GM18867 (cell line): ENCODE measurements around the gene SMG7.

Experiments
- ATAC-seq: cut with Tn5 transposase; IDR thresholded peaks from one replicate; pipeline ENCODE4 v1.9.1; 2021; ENCODE audit warnings: mild to moderate bottlenecking, moderate library complexity; ENCODE audit not compliant: unreplicated experiment

The SMG7 gene

DNA sequence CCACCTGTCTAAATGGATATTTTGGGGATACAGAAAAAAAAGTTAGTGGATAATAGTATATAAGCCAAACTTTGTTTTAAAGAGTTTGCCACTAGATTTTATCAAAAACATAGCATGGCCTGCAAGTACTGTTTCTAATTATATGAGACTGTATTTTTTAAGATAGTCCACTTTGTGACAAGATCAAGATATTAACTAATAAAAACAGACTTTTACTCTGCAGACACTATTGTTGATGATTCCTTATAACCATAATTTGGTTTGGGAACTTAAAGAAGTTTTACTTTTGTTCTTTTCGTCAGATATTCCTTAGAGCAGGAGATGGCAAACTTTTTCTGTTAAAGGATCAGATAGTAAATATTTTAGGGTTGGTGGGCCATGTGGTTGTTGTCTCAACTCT, 36.4 kb downstream of the SMG7 start:
- ATAC-seq: no peak

DNA sequence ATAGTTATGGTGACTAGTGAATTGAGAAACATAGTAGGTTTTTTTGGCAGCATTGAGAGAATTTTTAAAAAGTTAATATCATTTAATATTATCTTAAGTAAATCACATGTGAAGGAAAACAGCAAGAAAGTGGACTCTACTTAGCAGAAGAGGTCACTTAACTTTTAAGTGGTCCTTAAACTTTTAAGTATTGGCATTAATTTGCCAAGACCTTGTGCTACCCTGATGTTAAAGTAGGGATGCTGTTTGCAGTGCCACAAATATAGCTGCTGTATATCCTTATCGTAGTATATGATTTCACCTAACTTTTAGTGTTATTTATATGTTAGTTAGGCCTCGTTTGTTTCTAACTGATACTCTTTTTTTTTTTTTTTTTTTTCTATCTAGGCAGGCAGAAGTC, 40.2 kb downstream of the SMG7 start:
- ATAC-seq: no peak

GRCh38 chr1:183514235-183514634, 41.9 kb downstream of the SMG7 start:
- no peak for ATAC-seq

GRCh38 chr1:183515002-183515689, 42.8 kb downstream of the SMG7 start:
- no peak for ATAC-seq

- ATAC-seq: no peak
Observed at GRCh38 chr1:183516725-183517124, 44.4 kb downstream of the SMG7 start.

- no peak for ATAC-seq
Observed at GRCh38 chr1:183517401-183517800, 45.1 kb downstream of the SMG7 start.

DNA sequence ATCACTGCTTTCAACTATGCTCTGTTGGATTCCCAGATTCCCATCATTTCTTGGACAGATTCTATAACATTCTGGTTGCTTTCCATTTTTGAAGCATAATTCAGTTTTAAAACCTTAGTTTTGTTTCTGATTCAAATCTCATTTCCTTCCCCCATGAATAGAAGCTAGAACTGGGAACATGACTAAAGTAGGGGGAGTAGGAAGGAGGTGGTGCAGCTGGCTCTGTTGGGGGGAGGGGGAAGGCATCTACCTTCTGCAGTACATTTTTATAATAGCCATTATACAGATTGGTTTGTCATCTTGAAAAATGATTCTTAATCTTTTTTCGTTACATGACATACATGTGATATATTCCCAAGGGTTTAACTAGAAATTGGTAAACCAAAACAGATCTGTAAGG, 48.1 kb downstream of the SMG7 start:
- no peak for ATAC-seq

DNA sequence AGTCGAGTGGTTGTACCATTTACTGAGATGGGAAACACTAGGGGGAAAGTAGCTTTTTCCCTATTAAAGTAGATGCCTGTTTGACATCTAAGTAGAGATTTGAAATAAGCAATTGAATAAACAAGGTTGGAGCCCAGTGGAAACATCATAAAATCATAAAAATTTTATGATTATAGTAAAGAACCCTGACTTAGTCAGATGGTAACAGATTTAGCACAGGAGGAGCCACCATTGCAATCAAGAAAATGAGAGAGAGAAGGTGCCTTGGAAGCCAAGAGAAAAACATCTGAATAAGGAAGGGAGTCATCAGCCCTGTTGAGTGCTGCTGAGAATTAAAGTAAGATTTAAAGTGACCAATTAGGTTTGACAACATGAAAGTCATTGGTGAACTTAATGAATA, 49.8 kb downstream of the SMG7 start:
- ATAC-seq: no peak

GRCh38 chr1:183528577-183528976, 56.3 kb downstream of the SMG7 start:
- no peak for ATAC-seq

- ATAC-seq: no peak
Observed at GRCh38 chr1:183533617-183534174, 61.4 kb downstream of the SMG7 start.

GRCh38 chr1:183537405-183537804, 65.1 kb downstream of the SMG7 start:
- ATAC-seq: no peak

- peak; percentile 46 for ATAC-seq
Observed at GRCh38 chr1:183543619-183544204, 71.4 kb downstream of the SMG7 start.

GRCh38 chr1:183544598-183545297, 72.4 kb downstream of the SMG7 start:
- ATAC-seq: no peak

DNA sequence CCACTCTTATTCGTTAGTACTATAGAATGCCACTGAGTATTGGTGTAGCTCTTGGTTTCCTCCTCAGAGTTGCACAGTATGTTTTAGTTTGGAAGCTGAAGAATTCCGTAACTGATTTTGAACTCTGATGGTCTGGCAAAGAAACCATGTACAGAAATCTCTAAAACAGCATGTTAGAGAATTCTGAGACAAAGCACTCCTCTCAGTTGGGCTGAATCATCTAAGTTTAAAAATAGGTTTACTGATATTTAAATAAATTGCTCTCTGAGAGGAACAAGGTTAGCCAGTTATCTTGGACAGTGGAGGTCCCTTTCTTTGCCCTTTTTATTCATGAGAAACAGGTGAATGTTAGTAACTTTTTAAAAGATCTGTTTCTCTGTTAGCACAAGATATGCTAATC, 74.1 kb downstream of the SMG7 start:
- ATAC-seq: no peak

- no peak for ATAC-seq
Observed at GRCh38 chr1:183548116-183548515, 75.8 kb downstream of the SMG7 start.

DNA sequence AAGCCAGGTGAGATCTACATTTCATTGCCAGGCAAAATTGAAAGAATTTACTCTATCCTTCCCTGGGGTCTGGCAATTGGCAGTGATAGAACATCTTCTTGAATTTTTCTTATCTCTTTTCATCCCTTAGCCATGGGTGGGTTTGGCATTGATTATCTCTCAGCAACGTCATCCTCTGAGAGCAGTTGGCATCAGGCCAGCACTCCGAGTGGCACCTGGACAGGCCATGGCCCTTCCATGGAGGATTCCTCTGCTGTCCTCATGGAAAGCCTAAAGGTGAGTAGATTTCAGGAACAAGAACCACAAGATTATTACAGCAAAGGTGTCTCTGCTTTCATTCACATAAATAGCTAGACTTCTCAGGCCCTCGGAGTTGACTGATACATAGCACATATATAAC, 78.6 kb downstream of the SMG7 start:
- ATAC-seq: no peak

GRCh38 chr1:183551924-183552323, 79.6 kb downstream of the SMG7 start:
- no peak for ATAC-seq

DNA sequence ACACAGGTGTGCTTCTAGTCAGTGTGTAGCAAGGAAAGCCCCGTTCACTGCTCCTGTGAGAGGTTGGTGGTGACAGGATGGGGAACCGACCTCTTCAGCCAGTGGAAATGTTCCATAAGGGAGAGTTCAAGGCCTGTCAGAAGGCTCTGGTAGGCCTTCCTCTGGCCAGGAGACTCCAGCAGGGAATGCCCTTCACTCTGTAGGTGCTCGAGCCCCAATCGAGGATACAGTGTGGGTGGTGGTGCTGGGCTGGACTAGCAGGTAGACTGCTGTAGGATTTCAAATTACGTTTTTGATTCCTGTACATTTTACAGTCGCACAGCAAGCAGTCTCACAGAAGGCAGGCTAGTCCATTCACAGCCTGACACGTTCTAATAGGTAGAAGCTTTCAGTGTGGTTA, 80.1 kb downstream of the SMG7 start:
- ATAC-seq: no peak

- ATAC-seq: no peak
Observed at GRCh38 chr1:183552891-183553290, 80.6 kb downstream of the SMG7 start.

GRCh38 chr1:183553331-183553730, 81.0 kb downstream of the SMG7 start:
- ATAC-seq: no peak

DNA sequence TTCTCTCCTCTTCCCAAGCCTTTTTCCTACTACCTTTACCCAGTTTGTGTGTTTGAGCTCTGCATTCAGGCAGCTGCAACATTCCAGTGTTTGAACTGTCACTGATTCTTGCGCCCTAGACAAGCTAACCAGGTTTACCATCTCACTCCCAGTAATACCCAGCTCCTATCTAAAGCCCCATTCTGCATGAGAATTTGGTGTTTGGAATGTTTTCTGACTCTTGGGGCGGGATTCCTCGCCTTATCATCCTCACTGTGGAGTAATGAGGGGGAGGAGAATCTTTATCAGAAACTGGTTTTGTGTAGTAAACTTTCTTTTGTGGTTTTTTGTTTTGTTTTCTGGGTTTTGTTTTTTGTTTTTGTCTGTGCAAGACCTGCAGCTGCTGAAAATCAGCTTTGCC, 81.5 kb downstream of the SMG7 start:
- no peak for ATAC-seq

DNA sequence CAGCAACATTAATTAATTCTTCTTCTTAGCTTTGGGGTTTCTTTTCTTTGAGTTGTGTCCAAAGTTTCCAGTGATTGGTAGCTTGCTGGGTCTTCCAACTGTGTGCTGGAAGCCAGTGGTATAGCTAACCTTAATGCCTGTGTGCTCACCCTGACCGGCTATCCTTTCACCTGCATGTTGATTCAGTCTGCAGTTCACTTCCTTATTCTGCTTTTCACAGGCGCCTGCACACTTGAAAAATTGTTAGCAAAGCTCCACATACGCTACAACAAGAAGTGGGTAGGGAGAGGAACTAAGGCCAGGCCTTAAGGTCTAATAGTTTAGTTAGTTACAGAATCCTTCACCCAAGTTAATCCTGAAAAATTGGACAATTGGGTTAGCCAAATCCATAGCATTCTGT, 82.3 kb downstream of the SMG7 start:
- ATAC-seq: no peak
